ENCODE results near the gene NOC2L.

DNA sequence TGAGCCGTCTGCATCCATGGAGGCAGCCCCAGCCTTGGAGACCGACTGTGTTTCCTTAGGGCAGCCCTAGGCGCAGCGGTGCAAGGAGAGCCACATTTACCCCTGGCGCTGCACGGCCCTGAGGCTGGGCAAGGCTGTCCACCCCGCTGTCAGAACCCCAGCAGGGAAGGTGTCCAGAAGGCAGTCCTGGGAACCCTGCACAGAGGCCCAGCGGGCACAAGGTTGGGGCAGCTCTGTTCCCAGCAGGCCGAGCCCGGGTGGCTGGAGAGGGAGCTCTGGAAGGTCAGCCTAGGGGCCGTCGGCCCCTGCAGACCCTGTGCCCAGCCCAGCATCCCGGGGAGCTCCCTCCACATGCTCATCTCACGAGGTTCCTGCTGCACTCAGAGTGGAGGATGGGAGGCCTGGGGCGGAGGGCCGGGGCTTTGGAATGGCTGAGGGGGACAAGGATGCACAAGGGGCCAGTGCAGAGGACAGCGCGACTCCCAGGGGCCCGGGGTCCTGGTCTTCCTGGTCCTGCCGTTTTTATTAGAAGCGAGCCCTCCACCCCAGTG, 55.3 kb downstream of the NOC2L start:
- TF ChIP-seq CTCF (IDR thresholded peaks at IDR 0.05): no peak
- no peak for TF ChIP-seq POLR2A (IDR thresholded peaks at IDR 0.05)

Measured in ovary (tissue), 3 donors.